A549 (cell line): ENCODE data around the gene TPSB2. TPM values are rescaled to one million over a fixed set of nuclear protein-coding genes. Genes with fewer than 3 reads are reported as not detected.
A peak's percentile ranks its signal among the peaks of the same experiment; 100 is the strongest.

Source experiments
- ATAC-seq, 2 experiments: fragments of 200-7000 bp in 1 of 2; fragments of >200 bp in 1 of 2; cut with Nextera tagmentation in 1 of 2; cut with Tn5 transposase in 1 of 2; 3 replicates each; pipeline versions ENCODE4 v1.8.0 to v1.9.1; 2018 to 2020; ENCODE audit warnings: mild to moderate bottlenecking in 1 of 2, moderate library complexity in 1 of 2
- CTCF ChIA-PET: fragments of 300-600 bp; sonication (Branson Sonifier 250); formaldehyde crosslinking; extraction: SDS; loops from one replicate; lab custom pipeline; 2021; ENCODE audit warnings: antibody characterized with exemption, inconsistent platforms; lab: Yijun Ruan, JAX
- POLR2A ChIA-PET: fragments of 350-600 bp; formaldehyde crosslinking; extraction: SDS; loops from one replicate; lab custom pipeline; 2021; ENCODE audit warnings: antibody characterized with exemption, inconsistent platforms; lab: Yijun Ruan, JAX
- DNase-seq, 2 experiments: peaks; one replicate each; pipeline versions ENCODE4 v3.0.0 to v3.0.0-alpha.2; 2011 to 2016; ENCODE audit warnings: low read depth in 1 of 2, low spot score in 1 of 2
- FAIRE-seq: peaks from 2 replicates; lab custom pipeline; 2011; peaks lifted over from hg19 to GRCh38; lab: Jason Lieb, UNC
- H3K27ac ChIP-seq, 2 experiments: fragments of >200 bp; sonication (Bioruptor Twin); formaldehyde crosslinking; 3 replicates each; pipeline ENCODE4 v1.5.1; 2016 to 2017
- H3K4me1 ChIP-seq: fragments of >200 bp; sonication (Bioruptor Twin); formaldehyde crosslinking; 3 replicates; pipeline ENCODE4 v1.6.1; 2016
- H3K4me2 ChIP-seq: fragments of >200 bp; sonication (Bioruptor Twin); formaldehyde crosslinking; 3 replicates; pipeline ENCODE4 v1.6.1; 2016
- H3K4me3 ChIP-seq: fragments of >200 bp; sonication (Bioruptor Twin); formaldehyde crosslinking; 3 replicates; pipeline ENCODE4 v1.5.1; 2016
- H3K9me3 ChIP-seq: fragments of >200 bp; sonication (Bioruptor Twin); formaldehyde crosslinking; 3 replicates; pipeline ENCODE4 v1.6.1; 2016
- BCL3 ChIP-seq: fragments of >200 bp; sonication (Bioruptor Twin); formaldehyde crosslinking; IDR thresholded peaks from 3 replicates; pipeline ENCODE4 v1.6.1; 2016
- CEBPB ChIP-seq, 2 experiments: fragments of >200 bp in 1 of 2; sonication (Bioruptor Twin) in 1 of 2; formaldehyde crosslinking in 1 of 2; IDR thresholded peaks; 2 replicates each; pipeline ENCODE4 v1.6.1; 2012 to 2016
- CHD2 ChIP-seq: fragments of 150-350 bp; IDR thresholded peaks from 2 replicates; pipeline ENCODE4 v1.6.1; 2014; ENCODE audit warnings: low read length; ENCODE audit not compliant: partially characterized antibody
- CHD4 ChIP-seq: fragments of 200-600 bp; sonication (generic); IDR thresholded peaks from 2 replicates; pipeline ENCODE4 v1.6.1; 2016; ENCODE audit warnings: antibody characterized with exemption, mild to moderate bottlenecking, borderline replicate concordance
- E2F6 ChIP-seq: IDR thresholded peaks from 2 replicates; pipeline ENCODE4 v1.6.1; 2012; ENCODE audit warnings: low read depth, borderline replicate concordance
- EHF ChIP-seq: fragments of 250-450 bp; sonication (Bioruptor Pico); IDR thresholded peaks from 2 replicates; pipeline ENCODE4 v1.5.0; 2020; ENCODE audit warnings: mild to moderate bottlenecking
- EHMT2 ChIP-seq: fragments of 200-600 bp; sonication (generic); IDR thresholded peaks from 2 replicates; pipeline ENCODE4 v1.6.1; 2016; ENCODE audit warnings: antibody characterized with exemption, low read depth, mild to moderate bottlenecking, moderate library complexity
- FOSB ChIP-seq: fragments of 250-450 bp; sonication (Bioruptor Pico); IDR thresholded peaks from 2 replicates; pipeline ENCODE4 v1.5.0; 2020; ENCODE audit warnings: mild to moderate bottlenecking, moderate library complexity
- GATA3 ChIP-seq: IDR thresholded peaks from 2 replicates; pipeline ENCODE4 v1.6.1; 2012; ENCODE audit warnings: borderline replicate concordance
- HEYL ChIP-seq: fragments of 250-450 bp; sonication (Bioruptor Pico); IDR thresholded peaks from 2 replicates; pipeline ENCODE4 v1.8.0; 2021; ENCODE audit warnings: mild to moderate bottlenecking, moderate library complexity
- HMGXB4 ChIP-seq: fragments of 250-450 bp; sonication (Bioruptor Pico); IDR thresholded peaks from 2 replicates; pipeline ENCODE4 v1.5.0; 2021; ENCODE audit warnings: mild to moderate bottlenecking, moderate library complexity, borderline replicate concordance
- HOXA7 ChIP-seq: fragments of 250-450 bp; sonication (Bioruptor Pico); IDR thresholded peaks from 2 replicates; pipeline ENCODE4 v1.5.0; 2020; ENCODE audit warnings: mild to moderate bottlenecking, moderate library complexity
- JUNB ChIP-seq: fragments of >200 bp; sonication (Bioruptor Twin); formaldehyde crosslinking; IDR thresholded peaks from 2 replicates; pipeline ENCODE4 v1.6.1; 2016
- MAX ChIP-seq: IDR thresholded peaks from 2 replicates; pipeline ENCODE4 v1.6.1; 2012
- MYC ChIP-seq: IDR thresholded peaks from 2 replicates; pipeline ENCODE4 v1.6.1; 2012; ENCODE audit warnings: mild to moderate bottlenecking, inconsistent platforms, low read length, improper control_type of control experiment, borderline replicate concordance
- NFE2L2 ChIP-seq: fragments of 150-350 bp; conservative IDR thresholded peaks from 2 replicates; pipeline ENCODE4 v1.6.1; 2014; ENCODE audit warnings: low read length
- NR3C1 ChIP-seq: fragments of >200 bp; sonication (Bioruptor Twin); formaldehyde crosslinking; IDR thresholded peaks from 3 replicates; pipeline ENCODE4 v1.6.1; 2017
- PHF8 ChIP-seq: fragments of 200-600 bp; sonication (generic); IDR thresholded peaks from 2 replicates; pipeline ENCODE4 v1.6.1; 2016; ENCODE audit warnings: low read depth, mild to moderate bottlenecking, antibody characterized with exemption, moderate library complexity, borderline replicate concordance
- POLR2A ChIP-seq: IDR thresholded peaks from 2 replicates; pipeline ENCODE4 v1.6.1; 2012; ENCODE audit warnings: mild to moderate bottlenecking, low read length
- SMC3 ChIP-seq: fragments of >200 bp; sonication (Bioruptor Twin); formaldehyde crosslinking; IDR thresholded peaks from 3 replicates; pipeline ENCODE4 v1.6.1; 2018; ENCODE audit warnings: inconsistent platforms
- SREBF2 ChIP-seq: fragments of 450-650 bp; IDR thresholded peaks from 2 replicates; pipeline ENCODE4 v1.6.1; 2014; ENCODE audit warnings: mild to moderate bottlenecking, moderate library complexity
- TFCP2L1 ChIP-seq: fragments of 250-450 bp; sonication (Bioruptor Pico); IDR thresholded peaks from 2 replicates; pipeline ENCODE4 v1.5.0; 2021; ENCODE audit warnings: mild to moderate bottlenecking
- TP53 ChIP-seq: fragments of 250-450 bp; sonication (Bioruptor Pico); IDR thresholded peaks from 2 replicates; pipeline ENCODE4 v1.5.0; 2021; ENCODE audit warnings: mild to moderate bottlenecking, moderate library complexity
- ZFP36 ChIP-seq: fragments of 450-650 bp; IDR thresholded peaks from 2 replicates; pipeline ENCODE4 v1.6.1; 2014; ENCODE audit warnings: borderline replicate concordance; ENCODE audit not compliant: partially characterized antibody
- ZNF302 ChIP-seq: fragments of 250-450 bp; sonication (Bioruptor Pico); IDR thresholded peaks from 2 replicates; pipeline ENCODE4 v1.9.0; 2021; ENCODE audit warnings: inconsistent platforms, mild to moderate bottlenecking, moderate library complexity
- ZSCAN20 ChIP-seq: fragments of 250-450 bp; sonication (Bioruptor Pico); IDR thresholded peaks from 2 replicates; pipeline ENCODE4 v1.8.0; 2022; ENCODE audit warnings: mild to moderate bottlenecking, moderate library complexity
- WGBS: methylation state at CpG from one replicate; pipeline ENCODE4 v1.1.6; 2017; ENCODE audit errors: missing lambda C conversion rate; 5-methylcytosine and 5-hydroxymethylcytosine counted together
- polyA plus RNA-seq, 4 experiments: library from polyadenylated mRNA; depleted of rRNA in 3 of 4; stranded (reverse); fragments of >200 nt; fragmentation: RNase III in 1 of 4; extraction: RNeasy Plus Mini Kit Qiagen cat#74134 plus additional on column Dnase treatment in 1 of 4; gene quantifications; 2 replicates in 3 of 4; 3 replicates in 1 of 4; pipeline ENCODE4 v1.2.3, GENCODE V29; 2011 to 2017

The TPSB2 gene
- polyA plus RNA-seq, 2 of the 4 experiments (the other 2 are of a cell fraction), result not detected

GRCh38 chr16:1210461-1210860, 19.5 kb downstream of the TPSB2 start (continued):
- TF ChIP-seq HMGXB4, result no peak
- TF ChIP-seq CEBPB (IDR thresholded peaks at IDR 0.05), result no peak
- TF ChIP-seq CHD4, result no peak

- DNase-seq, result no peak
- no peak for FAIRE-seq
- Histone ChIP-seq H3K4me1 (no peaks in the 10 kb centered on the region), H3K4me2 (no peak overlapping the region), H3K4me3 (no peak overlapping the region), H3K27ac (no peak overlapping the region)
- WGBS, result 95% methylated on average over 42 of the region's 43 CpGs
- CTCF ChIA-PET, result interaction anchor here (1.0 to 1.5 kb wide), 3 partner anchors 29 to 154 kb away, joined by 3 to 4 read pairs (median 3); no protein-coding TSS in a partner anchor
- TF ChIP-seq PHF8, result no peak
- TF ChIP-seq, all 56 proteins: peak for 0
- no peaks in the 10 kb centered on the region for H3K9me3 ChIP-seq
- POLR2A ChIA-PET, result no interaction called here
- ATAC-seq, result no peak
Measured at GRCh38 chr16:1209081-1209480, 20.9 kb downstream of the TPSB2 start.

GRCh38 chr16:1208239-1208830, 21.6 kb downstream of the TPSB2 start:
- no peak for FAIRE-seq
- Histone ChIP-seq H3K27ac (no peak overlapping the region), H3K4me2 (no peak overlapping the region), H3K4me3 (no peak overlapping the region), H3K4me1 (no peaks in the 10 kb centered on the region), H3K9me3 (no peaks in the 10 kb centered on the region)
- whole genome bisulfite sequencing, result 90% methylated on average over 17 of the region's 22 CpGs
- DNase-seq, result no peak
- ATAC-seq, result peak in 1 of 2 experiments; percentile 8; a peak in 2 of 6 replicates
- TF ChIP-seq E2F6 (no peak), MAX (no peak), NFE2L2 (no peak), FOSB (CRISPR knock-in tag) (no peak), CHD2 (no peak), TP53 (no peak), CHD4 (no peak), TFCP2L1 (no peak), ZFP36 (no peak), CEBPB (IDR thresholded peaks at IDR 0.05) (no peak), HMGXB4 (no peak), SMC3 (no peak)
- ChIA-PET CTCF (interaction anchor here (1.0 to 1.5 kb wide), 5 partner anchors 14 to 154 kb away, joined by 3 to 6 read pairs (median 4); no protein-coding TSS in a partner anchor), POLR2A (no interaction called here)

- H3K4me2 ChIP-seq, result no peak overlapping the region
- CTCF ChIA-PET, result interaction anchor here (1.1 to 2.2 kb wide), 3 partner anchors 8 to 101 kb away, joined by 3 to 13 read pairs (median 5); no protein-coding TSS in a partner anchor
- POLR2A ChIA-PET, result no interaction called here
- FAIRE-seq (no peak), ATAC-seq (no peak)
- no peaks in the 10 kb centered on the region for H3K4me1 ChIP-seq
- H3K27ac ChIP-seq, result no peak overlapping the region
- no peaks in the 10 kb centered on the region for H3K9me3 ChIP-seq
- WGBS, result 93% methylated on average over 13 of the region's 16 CpGs
- TF ChIP-seq JUNB (no peak), BCL3 (no peak), ZNF302 (no peak), ZSCAN20 (no peak), TFCP2L1 (no peak), NR3C1 (no peak), EHF (CRISPR knock-in tag) (no peak), SMC3 (no peak), PHF8 (no peak), HOXA7 (CRISPR knock-in tag) (no peak), HEYL (CRISPR knock-in tag) (no peak), SREBF2 (no peak), GATA3 (no peak), MYC (no peak), EHMT2 (no peak), POLR2A (no peak)
- TF ChIP-seq, all 56 proteins: peak for 0
- DNase-seq, result no peak
- H3K4me3 ChIP-seq, result no peak overlapping the region
Measured at GRCh38 chr16:1206786-1207185, 23.2 kb downstream of the TPSB2 start.
